Suppressor macrophage treated with lipopolysaccharide for 1 hour (primary cell): ENCODE measurements around the gene ANO2.
"Not testable (repeated sequence)": the region's sequence is repeated elsewhere in the genome, so short reads cannot be mapped to it uniquely, and the experiment has no call there.

Experiments used
- DNase-seq, 3 donors: peaks; one replicate each; pipeline ENCODE4 v3.0.0-alpha.2; 2020 to 2022

The ANO2 gene

DNA sequence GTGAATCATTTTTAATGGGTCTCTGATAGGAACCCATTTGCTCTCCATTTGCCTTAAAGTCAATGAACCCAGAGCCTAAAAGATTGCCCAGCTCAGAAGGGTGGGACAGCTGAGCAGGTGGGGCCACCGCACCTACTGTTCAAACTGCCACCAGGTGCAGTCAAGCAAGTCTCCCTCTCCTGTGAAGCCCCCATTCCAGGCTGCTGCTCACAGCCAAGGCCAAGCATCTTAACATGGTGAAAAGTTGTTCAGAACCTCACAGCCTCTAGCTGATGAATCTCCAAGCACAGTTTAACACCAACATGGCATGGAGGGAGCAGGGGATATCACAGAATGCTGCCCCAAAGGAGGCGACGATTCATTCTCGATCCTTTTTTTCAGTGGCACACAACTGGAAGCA is 29.5 kb downstream of the ANO2 start:
- no peak for DNase-seq

- DNase-seq = no peak
Observed at GRCh38 chr12:5914387-5915149, 30.5 kb downstream of the ANO2 start.

DNA sequence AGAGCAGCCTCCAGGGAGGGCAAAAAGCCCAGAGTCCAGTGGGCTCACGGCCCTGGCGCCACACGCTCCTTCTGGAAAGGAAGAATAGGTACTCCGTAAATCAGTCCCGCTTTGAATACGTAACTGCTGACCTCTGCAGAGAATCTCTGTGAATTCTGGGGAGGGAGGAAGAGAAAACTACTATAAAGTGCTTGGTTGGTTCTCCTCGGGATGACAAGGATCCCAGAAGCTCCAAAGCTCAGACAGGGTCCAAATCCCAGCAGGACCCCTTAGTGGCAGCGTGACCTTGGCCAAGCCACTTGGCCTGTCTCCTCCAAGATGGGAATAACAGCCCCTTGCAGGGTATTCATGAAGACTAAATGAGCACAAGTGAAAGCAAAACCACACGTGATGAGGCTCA is 31.7 kb downstream of the ANO2 start:
- DNase-seq = no peak

GRCh38 chr12:5912437-5913334 is 32.4 kb downstream of the ANO2 start:
- DNase-seq = no peak

DNA sequence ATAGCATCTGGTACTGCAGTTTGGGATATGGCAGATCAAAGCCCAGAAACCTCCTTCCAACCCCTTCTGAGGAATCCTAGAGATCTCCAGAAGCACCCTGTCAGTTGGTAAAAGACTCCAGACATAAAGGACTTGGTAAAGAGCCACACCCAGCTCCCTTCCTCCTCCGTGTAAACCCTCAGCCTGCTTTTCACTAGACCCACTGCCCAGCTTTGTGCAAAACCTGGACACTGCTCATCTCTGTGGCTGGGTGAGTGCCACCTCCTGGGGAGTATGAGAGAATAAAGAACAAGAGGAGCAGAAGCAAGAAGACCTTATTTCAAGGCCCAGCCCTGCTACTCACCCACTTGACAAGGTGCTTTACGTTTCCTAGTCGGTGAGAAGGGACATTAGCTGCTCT is 33.0 kb downstream of the ANO2 start:
- no peak for DNase-seq

DNA sequence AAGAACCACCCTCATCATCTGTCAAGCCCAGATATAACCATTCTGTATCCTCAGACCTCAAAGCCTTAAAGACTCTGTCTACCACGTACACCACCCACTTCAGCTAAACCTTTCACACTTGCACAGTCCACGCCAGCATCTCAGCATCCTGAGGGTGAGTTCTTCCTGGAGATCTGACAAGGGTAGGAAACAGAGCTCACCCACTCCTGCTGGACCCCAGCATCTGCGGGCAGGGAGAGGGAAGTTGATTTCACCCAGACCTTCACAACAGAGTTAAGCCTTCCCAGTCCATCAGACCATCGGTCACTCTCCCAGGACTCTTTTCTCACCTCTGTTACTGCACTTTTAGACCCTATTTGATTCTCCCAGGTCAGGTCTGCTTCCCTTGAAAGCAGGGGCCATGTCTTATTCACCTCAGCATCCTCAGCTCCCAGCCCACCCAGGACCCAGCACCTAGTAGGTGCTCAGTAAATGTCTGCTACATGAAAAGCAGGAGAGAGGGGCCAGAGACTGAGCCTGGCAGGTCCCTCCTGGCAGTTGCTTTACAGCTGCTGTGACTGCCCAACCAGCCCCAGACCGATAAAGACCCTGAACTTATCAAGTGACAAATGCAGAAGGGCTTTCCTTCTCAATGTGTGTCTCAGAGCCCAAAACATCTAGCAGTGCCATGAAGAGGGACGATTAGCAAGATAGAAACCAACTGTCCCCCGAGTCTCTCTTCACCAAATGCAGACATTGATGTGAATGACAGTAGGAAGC is 34.1 kb downstream of the ANO2 start:
- DNase-seq = no peak

- no peak for DNase-seq
Observed at GRCh38 chr12:5909560-5909959, 35.5 kb downstream of the ANO2 start.

DNA sequence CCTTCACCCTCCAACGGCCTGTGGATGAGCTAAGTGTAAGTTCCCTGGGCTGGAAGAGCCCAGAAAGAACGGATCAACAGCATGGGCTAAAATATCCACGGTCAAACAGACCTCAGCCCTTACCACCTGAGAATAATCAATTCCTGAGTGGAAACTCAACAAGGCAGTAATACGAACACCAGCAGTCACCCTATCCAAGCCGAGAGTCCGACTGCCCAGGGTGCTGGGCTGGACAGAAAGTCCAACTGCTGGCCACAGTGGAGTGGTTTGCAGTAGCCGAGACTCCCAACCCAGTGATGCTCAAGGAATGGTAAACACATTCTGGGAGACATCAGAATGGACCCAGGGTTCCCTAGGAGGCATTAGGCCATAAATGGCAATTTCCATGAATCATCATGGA is 36.8 kb downstream of the ANO2 start:
- DNase-seq = no peak

DNA sequence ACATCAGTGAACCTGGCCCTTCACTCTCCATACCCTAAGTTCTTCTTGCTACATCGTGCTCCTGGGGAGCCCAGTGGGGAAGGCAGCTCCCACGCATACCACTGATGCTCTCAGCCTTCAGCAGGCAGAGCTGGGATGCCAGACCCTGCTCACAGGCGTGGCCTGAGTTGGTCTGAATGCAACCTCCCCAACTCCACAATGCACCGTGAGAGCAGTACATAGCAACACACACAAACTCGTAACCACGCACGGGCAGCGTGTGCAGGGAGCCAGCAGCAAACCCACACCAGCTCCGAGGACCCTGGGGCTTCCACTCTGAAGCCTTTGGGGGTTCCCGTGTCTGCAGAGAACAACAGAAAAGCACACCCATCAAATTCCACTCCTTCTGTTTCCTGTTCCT is 37.3 kb downstream of the ANO2 start:
- DNase-seq = no peak

GRCh38 chr12:5905757-5906156 is 39.3 kb downstream of the ANO2 start:
- no peak for DNase-seq

DNA sequence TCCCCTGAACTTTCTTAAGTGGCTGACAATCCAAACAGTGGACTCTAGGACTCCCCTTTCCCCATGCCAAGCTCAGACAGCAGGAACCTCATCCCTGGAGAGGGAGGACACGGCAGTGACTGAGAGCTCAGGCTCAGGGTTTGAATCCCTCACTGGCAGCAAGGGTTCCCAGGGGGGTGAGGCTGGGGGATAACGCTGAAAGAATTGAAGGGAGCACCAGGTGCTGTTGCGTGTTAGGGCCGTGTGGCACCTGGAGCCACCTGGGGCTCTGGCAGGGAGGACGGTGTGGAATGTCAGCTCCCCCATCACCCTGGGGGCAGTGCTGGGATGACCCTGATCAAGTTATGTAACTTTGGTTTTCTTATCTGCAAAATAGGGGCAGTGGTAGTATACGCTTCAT is 40.1 kb downstream of the ANO2 start:
- no peak for DNase-seq

DNA sequence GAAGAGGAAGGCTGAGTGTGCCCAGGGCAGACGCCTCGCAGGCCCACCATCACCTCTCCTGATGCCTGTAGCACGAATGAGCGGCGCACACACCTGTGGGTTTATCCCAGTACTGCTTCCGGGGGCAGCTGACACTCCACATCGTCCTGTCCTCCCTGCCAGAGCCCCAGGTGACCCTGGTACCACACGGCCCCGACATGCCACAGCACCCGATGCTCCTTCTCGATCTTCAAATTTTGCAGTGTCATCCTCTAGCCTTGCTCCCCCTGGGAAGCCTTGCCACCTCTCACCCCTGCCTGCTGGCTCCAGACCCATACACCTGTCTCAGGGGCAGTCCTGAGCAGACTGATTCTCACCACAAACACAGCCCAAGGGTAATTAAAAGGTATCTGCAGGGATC is 40.6 kb downstream of the ANO2 start:
- DNase-seq = no peak

GRCh38 chr12:5902736-5903135 is 42.3 kb downstream of the ANO2 start:
- DNase-seq = no peak

GRCh38 chr12:5901416-5901815 is 43.6 kb downstream of the ANO2 start:
- no peak for DNase-seq

GRCh38 chr12:5900533-5901205 is 44.4 kb downstream of the ANO2 start:
- no peak for DNase-seq

DNA sequence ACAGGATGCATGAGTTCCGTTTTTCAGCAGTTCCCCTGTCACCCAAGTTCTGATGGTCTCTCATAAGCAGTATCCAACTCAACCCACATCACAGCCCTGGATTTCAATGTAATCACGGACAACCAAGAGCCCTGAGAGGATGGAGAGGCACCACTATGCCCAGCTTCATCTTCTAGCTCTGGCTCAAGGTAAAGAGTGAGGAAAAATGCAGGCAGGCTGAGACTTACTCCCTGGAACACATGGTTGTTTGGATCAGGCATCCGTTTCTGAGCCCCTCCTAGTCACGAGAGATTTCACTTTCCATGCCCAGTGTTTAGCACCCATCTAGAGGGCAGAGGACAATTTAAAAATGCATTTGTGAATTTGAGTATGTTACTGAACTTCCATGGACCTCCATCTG is 45.0 kb downstream of the ANO2 start:
- no peak for DNase-seq

DNA sequence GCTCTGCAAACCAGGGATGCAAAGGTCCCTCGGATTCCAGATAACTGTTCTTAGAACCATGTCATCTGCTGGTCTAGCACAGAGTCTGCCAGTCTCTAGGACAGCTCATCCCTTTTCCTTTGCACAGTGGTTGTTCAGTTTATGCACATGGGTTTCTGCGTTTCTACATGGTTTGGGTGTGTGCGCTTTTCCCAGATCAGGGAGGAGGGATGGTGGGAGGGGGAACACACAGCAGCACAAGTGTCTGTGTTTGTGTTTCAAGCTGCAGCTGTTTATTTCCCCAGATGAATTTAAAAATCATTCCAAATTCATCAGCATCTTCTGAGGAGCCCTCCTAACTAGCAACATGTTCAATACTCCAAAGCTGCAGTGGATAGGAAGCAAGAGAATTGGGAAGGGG is 45.4 kb downstream of the ANO2 start:
- no peak for DNase-seq

DNA sequence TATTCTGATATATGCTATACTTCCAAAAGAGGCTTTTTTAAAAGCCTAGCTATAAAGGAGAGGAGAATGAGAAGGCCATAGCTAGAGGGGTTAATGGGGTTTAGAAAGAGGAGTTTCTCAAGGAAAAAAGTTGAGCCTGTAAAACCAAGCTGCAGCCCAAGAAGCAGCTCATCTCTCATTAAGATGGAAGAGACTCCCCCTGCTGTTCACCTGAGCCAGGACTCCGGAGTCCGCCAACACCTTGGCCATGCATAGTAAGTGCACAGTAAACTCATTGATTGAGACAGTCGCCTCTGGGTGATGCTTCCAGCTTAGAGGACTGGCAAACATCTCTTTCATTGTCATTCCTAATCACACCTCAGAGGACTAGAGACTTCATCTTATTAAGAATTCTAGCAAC is 46.2 kb downstream of the ANO2 start:
- DNase-seq = no peak

DNA sequence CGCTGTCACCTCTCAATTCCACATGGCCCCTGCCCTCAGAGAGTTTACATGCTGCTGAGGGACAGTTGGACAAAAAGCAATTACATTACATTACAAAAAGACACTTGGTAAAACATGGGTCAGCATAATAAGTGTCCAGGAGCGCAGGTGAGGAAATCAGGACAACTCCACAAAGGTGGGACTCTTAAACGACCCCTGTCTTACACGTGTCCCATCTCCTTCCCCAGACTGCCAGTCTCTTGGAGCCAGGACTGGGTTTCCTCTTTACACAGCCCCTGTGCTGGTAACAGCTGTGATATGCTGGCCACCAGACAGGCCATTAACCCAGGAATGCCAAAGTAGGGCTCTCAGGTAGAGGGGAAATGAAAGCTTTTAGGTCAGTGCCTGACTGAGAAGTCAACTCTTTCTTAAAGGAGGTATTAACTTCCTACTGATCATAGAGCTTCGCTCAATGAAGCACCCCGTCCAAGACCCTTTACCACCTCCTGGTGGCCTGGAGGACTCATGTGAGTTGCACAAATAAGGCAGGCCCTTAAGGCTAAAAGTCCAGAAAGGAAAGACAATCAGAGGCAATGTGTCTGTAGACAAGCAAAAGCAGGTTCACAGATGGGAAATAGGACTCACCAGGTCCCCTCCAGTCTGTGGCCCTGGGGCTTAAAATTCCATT is 55.5 kb downstream of the ANO2 start:
- DNase-seq = peak in 2 of 3 donors; percentile 10 to 12

GRCh38 chr12:5888816-5889315 is 56.2 kb downstream of the ANO2 start:
- DNase-seq = no peak

DNA sequence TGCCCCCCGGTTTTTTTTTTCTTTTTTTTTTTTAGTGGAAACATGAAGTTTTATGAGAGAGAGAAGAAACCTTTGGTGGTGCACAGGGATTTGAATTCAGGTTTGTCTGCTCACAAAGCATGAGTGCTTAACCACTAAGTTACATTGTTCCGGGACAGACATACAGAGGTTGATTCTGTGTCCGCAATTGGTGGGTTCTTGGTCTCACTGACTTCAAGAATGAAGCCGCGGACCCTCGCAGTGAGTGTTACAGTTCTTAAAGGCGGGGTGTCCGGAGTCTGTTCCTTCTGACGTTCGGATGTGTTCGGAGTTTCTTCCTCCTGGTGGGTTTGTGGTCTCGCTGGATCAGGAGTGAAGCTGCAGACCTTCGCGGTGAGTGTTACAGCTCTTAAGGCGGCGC is 57.2 kb downstream of the ANO2 start:
- DNase-seq = not testable (repeated sequence)

DNA sequence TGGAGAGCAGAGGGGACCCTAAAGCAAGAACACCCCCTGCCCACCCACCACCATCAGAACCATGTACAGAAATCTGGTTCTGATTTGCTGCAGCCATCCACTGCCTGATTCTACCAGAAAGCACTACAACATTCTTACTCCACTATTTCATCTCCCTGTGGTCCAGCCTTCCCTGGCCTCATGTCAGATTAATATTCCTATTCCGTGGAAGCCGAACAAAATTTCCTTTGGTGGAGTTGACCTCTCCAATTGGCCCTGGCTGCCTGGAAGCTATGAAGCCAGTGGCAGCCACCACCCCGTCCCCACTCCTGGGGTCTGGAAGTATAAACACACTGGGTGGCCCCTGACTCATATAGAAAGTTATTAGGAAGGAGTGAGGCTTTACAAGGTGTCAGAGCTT is 60.2 kb downstream of the ANO2 start:
- DNase-seq = no peak
